Measurements from ENCODE around the gene ERBIN. TPM values are rescaled to one million over a fixed set of nuclear protein-coding genes. Genes with fewer than 3 reads are reported as not detected.
A peak's percentile ranks its signal among the peaks of the same experiment; 100 is the strongest.

ERBIN gene
- total and polyA plus RNA-seq, 9 of the 15 experiments (the other 6 are each of a cell fraction or from before 2014, with no cell fraction given): 11.9 to 72.8 (median 41.7) TPM

GRCh38 chr5:65927503-65928321 lies 1.3 kb downstream of the ERBIN start (continued):
- peak in 1 of 2 experiments; percentile 26 for TF ChIP-seq AFF1 (IDR thresholded peaks at IDR 0.05; ENCODE audit: low read depth in 1 of 2, partially characterized antibody in 2 of 2)
- peak in 1 of 2 experiments; percentile 19; a peak in 1 of 4 replicates for TF ChIP-seq HDAC1 (IDR thresholded peaks at IDR 0.05)
- peak; percentile 42; the same call in 1 of the 2 replicates for TF ChIP-seq MYC (IDR thresholded peaks at IDR 0.05; ENCODE audit: low read depth, low read length)
- no peak for TF ChIP-seq MYC (CRISPR knock-in tag; IDR thresholded peaks at IDR 0.05; ENCODE audit: borderline replicate concordance, low read depth)
- TF ChIP-seq GTF2F1 (IDR thresholded peaks at IDR 0.05; ENCODE audit: low read depth, low read length): no peak
- TF ChIP-seq MNT (conservative IDR thresholded peaks at IDR 0.05): peak in 1 of 2 experiments; percentile 45; a peak in 1 of 4 replicates
- 0 out of 4 replicates have a peak, but pooled peaks of 1 of the 2 experiments have one; percentile 38 for TF ChIP-seq UBTF (IDR thresholded peaks at IDR 0.05; ENCODE audit: borderline replicate concordance in 1 of 2, low read depth in 2 of 2, low read length in 2 of 2)
- TF ChIP-seq SMARCC2 (IDR thresholded peaks at IDR 0.05; ENCODE audit: low read depth): no peak
- TF ChIP-seq SIN3A (IDR thresholded peaks at IDR 0.05; ENCODE audit: borderline replicate concordance in 2 of 2, control insufficient read depth in 1 of 2, low read depth in 2 of 2, low read length in 2 of 2): peak; percentile 41 to 47; a peak in 1 of 4 replicates
- no peak for TF ChIP-seq ZBTB17 (CRISPR knock-in tag; IDR thresholded peaks at IDR 0.05)
- TF ChIP-seq RBFOX2 (IDR thresholded peaks at IDR 0.05; ENCODE audit: low read depth, low read length): peak; percentile 57
- peak; percentile 2; the same call in 1 of the 2 replicates for TF ChIP-seq PHF8 (IDR thresholded peaks at IDR 0.05; ENCODE audit: borderline replicate concordance, low read length)
- no peak for TF ChIP-seq ARID3B (CRISPR knock-in tag; IDR thresholded peaks at IDR 0.05; ENCODE audit: borderline replicate concordance)
- peak; percentile 32 for TF ChIP-seq BRD9 (IDR thresholded peaks at IDR 0.05; ENCODE audit: low read depth, partially characterized antibody)
- no peak for TF ChIP-seq PRMT5 (CRISPR knock-in tag; IDR thresholded peaks at IDR 0.05)
- TF ChIP-seq RAD51 (IDR thresholded peaks at IDR 0.05; ENCODE audit: borderline replicate concordance, low read depth): no peak

Measured in K562 (cell line).